AG04450 (cell line): ENCODE data around the gene E2F4. TPM values are rescaled to one million over a fixed set of nuclear protein-coding genes. Genes with fewer than 3 reads are reported as not detected.

Experiments
- CTCF ChIA-PET: fragments of 300-600, 350-600 bp; formaldehyde crosslinking; extraction: SDS; loops from one replicate; lab custom pipeline; 2022; ENCODE audit warnings: antibody characterized with exemption, inconsistent platforms; lab: Charles Lee
- POLR2A ChIA-PET: fragments of 350-600 bp; formaldehyde crosslinking; extraction: SDS; loops from one replicate; lab custom pipeline; 2021; ENCODE audit warnings: antibody characterized with exemption, inconsistent platforms; lab: Yijun Ruan, JAX
- DNase-seq: peaks from one replicate; pipeline ENCODE4 v3.0.0-alpha.2; 2011; ENCODE audit warnings: low read depth, low spot score
- H3K27ac ChIP-seq: one replicate; pipeline ENCODE4 v1.5.1; 2012; ENCODE audit warnings: low read depth, low read length, control low read depth
- H3K27me3 ChIP-seq: one replicate; pipeline ENCODE4 v1.6.0; 2012; ENCODE audit warnings: low read length; ENCODE audit not compliant: control insufficient read depth, insufficient read depth
- H3K4me3 ChIP-seq: 2 replicates; pipeline ENCODE4 v1.5.1; 2011; ENCODE audit warnings: mild to moderate bottlenecking, low read depth, low read length, control low read depth
- H3K9me3 ChIP-seq: 2 replicates; pipeline ENCODE4 v1.5.1; 2012; ENCODE audit warnings: low read length; ENCODE audit not compliant: control insufficient read depth, insufficient read depth
- polyA plus RNA-seq: library from polyadenylated mRNA; depleted of rRNA; stranded (reverse); fragments of >200 nt; gene quantifications from 2 replicates; pipeline ENCODE4 v1.2.3, GENCODE V29; 2011
- TF ChIP-seq, protein P1 (sequence below): IDR thresholded peaks from 2 replicates; pipeline ENCODE4 v1.5.1; 2011; ENCODE audit warnings: low read depth, low read length, control low read depth, inconsistent platforms

The E2F4 gene
- polyA plus RNA-seq, 1 experiment: 50.0 TPM

DNA sequence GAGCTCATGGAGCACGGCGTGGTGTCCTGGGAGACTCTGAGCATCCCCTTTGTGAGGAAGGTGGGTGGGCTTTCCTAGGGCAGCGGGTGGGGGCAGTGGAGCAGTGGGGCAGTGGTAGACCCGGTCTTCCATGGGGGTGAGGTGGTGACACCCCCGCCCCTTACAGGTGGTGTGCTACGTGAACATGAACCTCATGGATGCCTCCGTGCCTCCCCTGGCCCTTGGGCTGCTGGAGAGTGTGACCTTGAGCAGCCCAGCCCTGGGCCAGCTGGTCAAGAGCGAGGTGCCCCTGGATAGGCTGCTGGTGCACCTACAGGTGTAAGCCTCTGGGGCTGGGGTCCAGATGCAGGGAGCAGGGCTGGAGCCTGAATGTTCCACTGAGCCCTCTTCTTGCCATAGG is 8.5 kb downstream of the E2F4 start:
- ChIA-PET CTCF (interaction anchor here (0.6 kb wide), 1 partner anchor 267 kb away, joined by 3 read pairs; no protein-coding TSS in a partner anchor), POLR2A (interaction anchor here (0.7 to 1.0 kb wide), 2 partner anchors 11 to 27 kb away, joined by 3 read pairs; no protein-coding TSS in a partner anchor)
- TF ChIP-seq, protein P1, sequence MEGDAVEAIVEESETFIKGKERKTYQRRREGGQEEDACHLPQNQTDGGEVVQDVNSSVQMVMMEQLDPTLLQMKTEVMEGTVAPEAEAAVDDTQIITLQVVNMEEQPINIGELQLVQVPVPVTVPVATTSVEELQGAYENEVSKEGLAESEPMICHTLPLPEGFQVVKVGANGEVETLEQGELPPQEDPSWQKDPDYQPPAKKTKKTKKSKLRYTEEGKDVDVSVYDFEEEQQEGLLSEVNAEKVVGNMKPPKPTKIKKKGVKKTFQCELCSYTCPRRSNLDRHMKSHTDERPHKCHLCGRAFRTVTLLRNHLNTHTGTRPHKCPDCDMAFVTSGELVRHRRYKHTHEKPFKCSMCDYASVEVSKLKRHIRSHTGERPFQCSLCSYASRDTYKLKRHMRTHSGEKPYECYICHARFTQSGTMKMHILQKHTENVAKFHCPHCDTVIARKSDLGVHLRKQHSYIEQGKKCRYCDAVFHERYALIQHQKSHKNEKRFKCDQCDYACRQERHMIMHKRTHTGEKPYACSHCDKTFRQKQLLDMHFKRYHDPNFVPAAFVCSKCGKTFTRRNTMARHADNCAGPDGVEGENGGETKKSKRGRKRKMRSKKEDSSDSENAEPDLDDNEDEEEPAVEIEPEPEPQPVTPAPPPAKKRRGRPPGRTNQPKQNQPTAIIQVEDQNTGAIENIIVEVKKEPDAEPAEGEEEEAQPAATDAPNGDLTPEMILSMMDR: no peak
- Histone ChIP-seq H3K27ac (no peak overlapping the region), H3K4me3 (no peak overlapping the region), H3K9me3 (no peaks in the 10 kb centered on the region; the same call in 1 of the 2 replicates), H3K27me3 (no peaks in the 10 kb centered on the region)
- DNase-seq: no peak

DNA sequence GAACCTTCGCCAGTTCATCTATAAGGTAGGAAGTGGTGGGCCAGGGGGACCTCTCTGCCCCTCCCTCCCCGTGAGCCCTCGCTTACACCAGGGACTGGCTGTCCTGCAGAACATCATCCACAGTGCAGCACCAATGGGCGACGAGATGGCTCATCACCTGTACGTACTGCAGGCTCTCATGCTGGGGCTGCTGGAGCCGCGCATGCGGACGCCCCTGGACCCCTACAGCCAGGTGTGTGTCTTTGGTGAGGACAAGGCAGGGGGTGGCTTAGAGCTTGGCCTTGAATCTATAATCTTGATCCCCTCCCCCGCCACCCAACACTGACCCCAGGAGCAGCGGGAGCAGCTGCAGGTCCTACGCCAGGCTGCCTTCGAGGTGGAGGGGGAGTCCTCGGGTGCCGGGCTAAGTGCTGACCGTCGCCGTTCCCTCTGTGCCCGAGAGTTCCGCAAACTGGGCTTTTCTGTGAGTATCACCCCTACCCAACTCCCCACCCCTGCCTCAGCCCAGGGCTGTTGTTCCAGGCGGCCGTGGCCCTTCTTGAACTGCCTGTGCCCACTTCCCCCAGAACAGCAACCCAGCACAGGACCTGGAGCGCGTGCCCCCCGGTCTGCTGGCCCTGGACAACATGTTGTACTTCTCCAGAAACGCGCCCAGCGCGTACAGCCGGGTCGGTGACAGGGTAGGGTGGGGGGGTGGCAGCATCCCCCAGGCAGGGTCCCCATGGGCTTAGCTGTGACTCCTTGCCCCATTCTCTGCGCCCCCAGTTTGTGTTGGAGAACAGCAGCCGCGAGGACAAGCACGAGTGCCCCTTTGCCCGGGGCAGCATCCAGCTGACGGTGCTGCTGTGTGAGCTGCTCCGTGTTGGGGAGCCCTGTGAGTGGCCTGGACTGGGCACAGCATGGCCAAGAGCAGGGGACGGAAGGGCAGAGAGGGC is 9.7 kb downstream of the E2F4 start:
- no peak overlapping the region for H3K4me3 ChIP-seq
- CTCF ChIA-PET: no interaction called here
- POLR2A ChIA-PET: interaction anchor here (0.6 kb wide), 1 partner anchor 35 kb away, joined by 6 read pairs; no protein-coding TSS in a partner anchor
- no peak overlapping the region for H3K27ac ChIP-seq
- TF ChIP-seq, protein P1: no peak
- no peak for DNase-seq
- no peaks in the 10 kb centered on the region for H3K27me3 ChIP-seq
- no peaks in the 10 kb centered on the region; the same call in 1 of the 2 replicates for H3K9me3 ChIP-seq

- no peak for DNase-seq
- TF ChIP-seq, protein P1: no peak
- H3K9me3 ChIP-seq: no peaks in the 10 kb centered on the region; the same call in 1 of the 2 replicates
- no peaks in the 10 kb centered on the region for H3K27me3 ChIP-seq
- no peak overlapping the region for H3K27ac ChIP-seq
- CTCF ChIA-PET: no interaction called here
- POLR2A ChIA-PET: interaction anchor here (0.6 kb wide), 1 partner anchor 34 kb away, joined by 6 read pairs; no protein-coding TSS in a partner anchor
- H3K4me3 ChIP-seq: no peak overlapping the region
These were observed 10.5 kb downstream of the E2F4 start for GRCh38 chr16:67202426-67202825.

GRCh38 chr16:67202956-67203493 is 11.1 kb downstream of the E2F4 start:
- Histone ChIP-seq H3K27me3 (no peaks in the 10 kb centered on the region), H3K4me3 (no peak overlapping the region), H3K9me3 (no peaks in the 10 kb centered on the region; the same call in 1 of the 2 replicates), H3K27ac (no peak overlapping the region)
- POLR2A ChIA-PET: no interaction called here
- no peak for DNase-seq
- TF ChIP-seq, protein P1: no peak
- CTCF ChIA-PET: no interaction called here
